SK-N-MC (cell line): ENCODE measurements around the gene RHBDF2.

ENCODE experiments used
- EZH2 ChIP-seq: fragments of 200-600 bp; sonication (generic); IDR thresholded peaks from one replicate; pipeline ENCODE4 v1.6.1; 2017; ENCODE audit warnings: antibody characterized with exemption
- FOXP2 ChIP-seq: optimal IDR thresholded peaks from 2 replicates; pipeline ENCODE3; 2011; ENCODE audit warnings: mild to moderate bottlenecking, moderate library complexity; ENCODE audit not compliant: insufficient read depth; ENCODE audit errors: extremely low read length, control extremely low read depth
- POLR2AphosphoS5 ChIP-seq: IDR thresholded peaks from 2 replicates; pipeline ENCODE4 v1.6.1; 2012; ENCODE audit warnings: mild to moderate bottlenecking, low read depth, low read length, borderline replicate concordance

- TF ChIP-seq POLR2AphosphoS5 (no peak), EZH2 (no peak), FOXP2 (no peak)
Observed at GRCh38 chr17:76472258-76472645, 29.0 kb downstream of the RHBDF2 start.
